Tibial nerve (tissue), 4 donors: ENCODE results near the gene TOMM40.
"Not testable (repeated sequence)": the region's sequence is repeated elsewhere in the genome, so short reads cannot be mapped to it uniquely, and the experiment has no call there.

Experiments
- CTCF ChIP-seq, 5 experiments: fragments of 200-600 bp in 3 of 5; fragments of 450-650 bp in 2 of 5; sonication (generic) in 3 of 5; IDR thresholded peaks; one replicate each; pipeline ENCODE4 v1.5.1; 2016 to 2019; ENCODE audit warnings: antibody characterized with exemption in 5 of 5, mild to moderate bottlenecking in 3 of 5, moderate library complexity in 2 of 5
- EP300 ChIP-seq, 2 donors: sonication (generic); formaldehyde crosslinking; IDR thresholded peaks; one replicate each; pipeline ENCODE4 v1.6.1; 2017; ENCODE audit warnings: antibody characterized with exemption in 2 of 2, mild to moderate bottlenecking in 1 of 2
- POLR2A ChIP-seq, 2 donors: fragments of 450-650 bp; IDR thresholded peaks; one replicate each; pipeline ENCODE4 v1.6.1; 2017; ENCODE audit warnings: antibody characterized with exemption in 2 of 2, mild to moderate bottlenecking in 2 of 2, moderate library complexity in 2 of 2

- TF ChIP-seq EP300, CTCF, POLR2A (IDR thresholded peaks at IDR 0.05): not testable (repeated sequence)
These were observed 8.2 kb upstream of the TOMM40 start for GRCh38 chr19:44882619-44883397.
